ENCODE results near the gene CCR8.

DNA sequence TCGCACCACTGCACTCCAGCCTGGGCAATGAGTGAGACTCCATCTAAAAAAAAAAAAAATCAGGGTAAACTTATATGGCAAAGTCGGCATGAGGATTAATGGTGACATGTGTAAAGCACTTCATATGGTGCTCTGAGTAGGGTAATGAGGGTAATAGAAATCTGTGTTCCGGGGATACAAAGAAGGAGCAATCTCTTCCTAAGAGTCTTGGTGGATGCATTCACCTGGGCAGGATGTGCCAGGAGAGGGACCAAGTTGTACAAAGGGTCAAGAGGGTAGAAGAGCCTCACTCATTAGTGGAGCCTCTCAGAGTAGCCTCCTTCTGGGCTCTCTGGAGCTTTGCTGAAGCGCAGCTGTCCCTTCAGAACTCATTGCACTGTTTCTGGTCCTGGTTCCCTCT lies 40.4 kb upstream of the CCR8 start:
- TF ChIP-seq, protein P1, sequence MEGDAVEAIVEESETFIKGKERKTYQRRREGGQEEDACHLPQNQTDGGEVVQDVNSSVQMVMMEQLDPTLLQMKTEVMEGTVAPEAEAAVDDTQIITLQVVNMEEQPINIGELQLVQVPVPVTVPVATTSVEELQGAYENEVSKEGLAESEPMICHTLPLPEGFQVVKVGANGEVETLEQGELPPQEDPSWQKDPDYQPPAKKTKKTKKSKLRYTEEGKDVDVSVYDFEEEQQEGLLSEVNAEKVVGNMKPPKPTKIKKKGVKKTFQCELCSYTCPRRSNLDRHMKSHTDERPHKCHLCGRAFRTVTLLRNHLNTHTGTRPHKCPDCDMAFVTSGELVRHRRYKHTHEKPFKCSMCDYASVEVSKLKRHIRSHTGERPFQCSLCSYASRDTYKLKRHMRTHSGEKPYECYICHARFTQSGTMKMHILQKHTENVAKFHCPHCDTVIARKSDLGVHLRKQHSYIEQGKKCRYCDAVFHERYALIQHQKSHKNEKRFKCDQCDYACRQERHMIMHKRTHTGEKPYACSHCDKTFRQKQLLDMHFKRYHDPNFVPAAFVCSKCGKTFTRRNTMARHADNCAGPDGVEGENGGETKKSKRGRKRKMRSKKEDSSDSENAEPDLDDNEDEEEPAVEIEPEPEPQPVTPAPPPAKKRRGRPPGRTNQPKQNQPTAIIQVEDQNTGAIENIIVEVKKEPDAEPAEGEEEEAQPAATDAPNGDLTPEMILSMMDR (IDR thresholded peaks at IDR 0.05; ENCODE audit: borderline replicate concordance, extremely low read depth, low read length, poor library complexity, severe bottlenecking) = no peak
- no peak for TF ChIP-seq EZH2 (IDR thresholded peaks at IDR 0.05; ENCODE audit: borderline replicate concordance, low read depth, low read length, severe bottlenecking)
